Measurements from ENCODE around the gene EIF5A2.

EIF5A2 gene

GRCh38 chr3:170852324-170852723 is 56.1 kb downstream of the EIF5A2 start:
- no peak for DNase-seq (ENCODE audit: low read depth)

GRCh38 chr3:170848292-170848917 is 60.0 kb downstream of the EIF5A2 start:
- DNase-seq (ENCODE audit: low read depth) = no peak

- DNase-seq (ENCODE audit: low read depth) = no peak
Observed at GRCh38 chr3:170844377-170844776, 64.1 kb downstream of the EIF5A2 start.

- DNase-seq (ENCODE audit: low read depth) = no peak
Observed at GRCh38 chr3:170840291-170840859, 68.1 kb downstream of the EIF5A2 start.

GRCh38 chr3:170839518-170840100 is 68.8 kb downstream of the EIF5A2 start:
- no peak for DNase-seq (ENCODE audit: low read depth)
